ENCODE results near the gene CACNB4. TPM values are rescaled to one million over a fixed set of nuclear protein-coding genes. Genes with fewer than 3 reads are reported as not detected.

The CACNB4 gene
- total and polyA plus RNA-seq, 12 donors = 0.09 to 0.95 (median 0.38) TPM

- DNase-seq = no peak
- intact Hi-C loops (cut with DNase I) = no loop called here
- TF ChIP-seq, protein P1, sequence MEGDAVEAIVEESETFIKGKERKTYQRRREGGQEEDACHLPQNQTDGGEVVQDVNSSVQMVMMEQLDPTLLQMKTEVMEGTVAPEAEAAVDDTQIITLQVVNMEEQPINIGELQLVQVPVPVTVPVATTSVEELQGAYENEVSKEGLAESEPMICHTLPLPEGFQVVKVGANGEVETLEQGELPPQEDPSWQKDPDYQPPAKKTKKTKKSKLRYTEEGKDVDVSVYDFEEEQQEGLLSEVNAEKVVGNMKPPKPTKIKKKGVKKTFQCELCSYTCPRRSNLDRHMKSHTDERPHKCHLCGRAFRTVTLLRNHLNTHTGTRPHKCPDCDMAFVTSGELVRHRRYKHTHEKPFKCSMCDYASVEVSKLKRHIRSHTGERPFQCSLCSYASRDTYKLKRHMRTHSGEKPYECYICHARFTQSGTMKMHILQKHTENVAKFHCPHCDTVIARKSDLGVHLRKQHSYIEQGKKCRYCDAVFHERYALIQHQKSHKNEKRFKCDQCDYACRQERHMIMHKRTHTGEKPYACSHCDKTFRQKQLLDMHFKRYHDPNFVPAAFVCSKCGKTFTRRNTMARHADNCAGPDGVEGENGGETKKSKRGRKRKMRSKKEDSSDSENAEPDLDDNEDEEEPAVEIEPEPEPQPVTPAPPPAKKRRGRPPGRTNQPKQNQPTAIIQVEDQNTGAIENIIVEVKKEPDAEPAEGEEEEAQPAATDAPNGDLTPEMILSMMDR (IDR thresholded peaks at IDR 0.05) = no peak
- no peaks in the 10 kb centered on the region for H3K36me3 ChIP-seq
- no peaks in the 10 kb centered on the region for H3K27me3 ChIP-seq
- peaks cover 0 to 38% (median 20%) of the 10 kb centered on the region in 9 donors for H3K4me1 ChIP-seq
- H3K4me3 ChIP-seq = no peak overlapping the region
- peaks cover 0 to 10% (median 0%) of the 10 kb centered on the region in 11 donors for H3K9me3 ChIP-seq
- H3K27ac ChIP-seq = peak overlapping the region in 6 of 10 donors; percentile 1 to 61 (median 36)
- peak in 2 of 8 donors; percentile 42 to 59 for ATAC-seq
- 52 to 59% methylated on average over 6 of the region's 6 CpGs for WGBS, 2 donors
Measured at GRCh38 chr2:151907286-151908203, 191.3 kb downstream of the CACNB4 start.

DNA sequence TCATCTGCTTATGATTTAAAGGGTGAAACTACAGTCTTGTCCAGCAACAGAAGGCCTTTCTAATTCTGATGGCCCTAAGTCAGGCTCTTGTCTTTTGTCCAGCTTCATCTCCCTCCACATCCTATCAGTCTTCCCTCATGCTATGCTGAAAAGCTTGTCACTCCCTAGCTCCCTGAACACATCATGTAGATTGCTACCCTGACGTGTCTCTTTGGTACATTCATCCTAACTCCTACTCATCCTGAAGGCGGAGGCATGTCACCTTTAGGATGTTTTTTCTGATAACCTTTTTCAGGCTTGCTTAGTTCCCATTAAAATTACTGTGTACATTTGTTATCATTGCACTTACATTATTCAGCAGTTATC, 192.2 kb downstream of the CACNB4 start:
- no peaks in the 10 kb centered on the region for H3K27me3 ChIP-seq
- ATAC-seq (no peak), DNase-seq (no peak)
- H3K4me1 ChIP-seq = peaks cover 0 to 37% (median 20%) of the 10 kb centered on the region in 9 donors
- H3K9me3 ChIP-seq = peaks cover 0 to 10% (median 0%) of the 10 kb centered on the region in 11 donors
- H3K4me3 ChIP-seq = no peak overlapping the region
- TF ChIP-seq, protein P1 (IDR thresholded peaks at IDR 0.05) = no peak
- H3K36me3 ChIP-seq = no peaks in the 10 kb centered on the region
- H3K27ac ChIP-seq = peak overlapping the region in 1 of 10 donors; percentile 35
- intact Hi-C loops (cut with DNase I) = no loop called here
- 92% methylated on average over 2 of the region's 2 CpGs for WGBS, 2 donors

DNA sequence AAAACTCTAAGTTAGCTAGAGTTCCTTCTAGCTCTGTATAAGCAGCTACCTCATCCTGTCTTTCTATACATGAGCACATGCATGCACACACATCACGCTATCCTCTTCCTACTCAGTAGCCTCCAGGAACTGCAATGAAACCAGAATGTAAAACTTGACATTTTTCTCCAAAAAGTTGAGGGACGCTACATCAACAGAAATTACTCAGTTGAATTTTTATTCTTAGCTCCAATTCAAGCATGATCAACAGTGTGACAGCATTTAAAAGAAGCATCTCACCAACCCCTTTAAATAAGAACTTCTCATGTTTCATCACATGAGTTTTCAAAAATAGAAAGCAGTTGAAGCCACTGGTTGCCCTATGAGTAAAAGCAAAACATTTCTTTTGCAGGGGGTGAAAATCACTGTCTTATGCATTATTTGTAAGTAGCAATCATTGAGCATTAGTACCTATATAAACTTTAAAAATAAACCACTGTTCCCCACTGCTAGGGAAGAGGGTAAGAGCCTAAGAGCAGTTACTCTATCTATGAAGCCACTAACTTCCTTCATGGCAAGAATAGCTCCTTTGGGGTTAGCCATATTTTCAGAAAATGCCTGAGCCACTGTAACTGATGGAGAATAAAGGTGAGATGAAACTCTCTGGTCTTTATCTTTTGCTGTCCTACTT, 192.7 kb downstream of the CACNB4 start:
- WGBS, 2 donors = 69 to 77% methylated on average over 2 of the region's 2 CpGs
- peak in 1 of 8 donors; percentile 42 for ATAC-seq
- Histone ChIP-seq H3K36me3 (no peaks in the 10 kb centered on the region), H3K4me1 (peaks cover 0 to 37% (median 20%) of the 10 kb centered on the region in 9 donors), H3K27ac (peak overlapping the region in 1 of 10 donors; percentile 35), H3K27me3 (no peaks in the 10 kb centered on the region), H3K9me3 (peaks cover 0 to 10% (median 0%) of the 10 kb centered on the region in 11 donors), H3K4me3 (no peak overlapping the region)
- intact Hi-C loops (cut with DNase I) = no loop called here
- TF ChIP-seq, protein P1 (IDR thresholded peaks at IDR 0.05) = no peak
- DNase-seq = no peak

- TF ChIP-seq, protein P1 (IDR thresholded peaks at IDR 0.05) = no peak
- H3K4me1 ChIP-seq = peaks cover 0 to 42% (median 20%) of the 10 kb centered on the region in 9 donors
- H3K36me3 ChIP-seq = no peaks in the 10 kb centered on the region
- H3K27ac ChIP-seq = peak overlapping the region in 1 of 10 donors; percentile 60
- ATAC-seq (peak in 2 of 8 donors; percentile 42 to 50), DNase-seq (no peak)
- 76 to 78% methylated on average over 4 of the region's 4 CpGs for WGBS, 2 donors
- H3K27me3 ChIP-seq = no peaks in the 10 kb centered on the region
- H3K4me3 ChIP-seq = no peak overlapping the region
- no peaks in the 10 kb centered on the region for H3K9me3 ChIP-seq
- intact Hi-C loops (cut with DNase I) = no loop called here
Measured at GRCh38 chr2:151904807-151905206, 194.0 kb downstream of the CACNB4 start.

Data from heart right ventricle (tissue), 16 donors.